ENCODE measurements around the gene CCDC32. TPM values are rescaled to one million over a fixed set of nuclear protein-coding genes. Genes with fewer than 3 reads are reported as not detected.

CCDC32 gene
- total RNA-seq, 4 donors from 2014 or later = 36.8 to 49.0 (median 43.7) TPM

- Histone ChIP-seq H3K4me1 (peaks cover 0 to 7% of the 10 kb centered on the region in 2 donors), H3K27ac (peak overlapping the region in 1 of 3 donors; percentile 6), H3K27me3 (no peaks in the 10 kb centered on the region), H3K4me3 (replicated peaks in 1 of 3) (peak overlapping the region; percentile 12 to 43 (median 13)), H3K9me3 (no peaks in the 10 kb centered on the region), H3K36me3 (no peaks in the 10 kb centered on the region)
- TF ChIP-seq POLR2A (IDR thresholded peaks at IDR 0.05) (no peak), CTCF (IDR thresholded peaks at IDR 0.05) (no peak)
- DNase-seq = peak in 1 of 2 donors; percentile 23
- intact Hi-C loops (cut with DNase I) = no loop called here
- WGBS, 2 donors = 23 to 32% methylated on average over 20 to 22 of the region's 22 CpGs
Measured at GRCh38 chr15:40511093-40511471, 53.8 kb downstream of the CCDC32 start.

GRCh38 chr15:40510201-40510600, 54.6 kb downstream of the CCDC32 start:
- H3K36me3 ChIP-seq = no peaks in the 10 kb centered on the region
- peaks cover 0 to 7% of the 10 kb centered on the region in 2 donors for H3K4me1 ChIP-seq
- no peak for DNase-seq
- H3K27ac ChIP-seq = no peak overlapping the region
- intact Hi-C loops (cut with DNase I) = no loop called here
- H3K9me3 ChIP-seq = no peaks in the 10 kb centered on the region
- no peak overlapping the region for H3K4me3 ChIP-seq (replicated peaks in 1 of 3)
- no peaks in the 10 kb centered on the region for H3K27me3 ChIP-seq
- 89 to 92% methylated on average over 2 of the region's 2 CpGs for WGBS, 2 donors
- TF ChIP-seq POLR2A (IDR thresholded peaks at IDR 0.05) (no peak), CTCF (IDR thresholded peaks at IDR 0.05) (no peak)

GRCh38 chr15:40508216-40508615, 56.6 kb downstream of the CCDC32 start:
- no peaks in the 10 kb centered on the region for H3K27me3 ChIP-seq
- 98% methylated on average over 1 of the region's 1 CpG for WGBS, 2 donors
- H3K4me1 ChIP-seq = peaks cover 0 to 7% of the 10 kb centered on the region in 2 donors
- H3K9me3 ChIP-seq = no peaks in the 10 kb centered on the region
- TF ChIP-seq CTCF (IDR thresholded peaks at IDR 0.05) (no peak), POLR2A (IDR thresholded peaks at IDR 0.05) (no peak)
- H3K36me3 ChIP-seq = no peaks in the 10 kb centered on the region
- intact Hi-C loops (cut with DNase I) = loop anchor here (10.0 kb wide), 1 partner anchor 63 kb away; the partner anchor contains the start of gene BAHD1
- no peak for DNase-seq
- H3K4me3 ChIP-seq (replicated peaks in 1 of 3) = no peak overlapping the region
- H3K27ac ChIP-seq = no peak overlapping the region

GRCh38 chr15:40506964-40507571, 57.8 kb downstream of the CCDC32 start:
- H3K27me3 ChIP-seq = no peaks in the 10 kb centered on the region
- H3K36me3 ChIP-seq = no peaks in the 10 kb centered on the region
- H3K4me1 ChIP-seq = peaks cover 0 to 7% of the 10 kb centered on the region in 2 donors
- peak; percentile 82 to 85 for DNase-seq
- H3K27ac ChIP-seq = no peak overlapping the region
- intact Hi-C loops (cut with DNase I) = loop anchor here (10.0 kb wide), 1 partner anchor 62 kb away; the partner anchor contains the start of gene BAHD1
- no peak overlapping the region for H3K4me3 ChIP-seq (replicated peaks in 1 of 3)
- no peaks in the 10 kb centered on the region for H3K9me3 ChIP-seq
- no peak for TF ChIP-seq POLR2A (IDR thresholded peaks at IDR 0.05)
- TF ChIP-seq CTCF (IDR thresholded peaks at IDR 0.05) = peak; percentile 57 to 81 (median 70)
- 11 to 20% methylated on average over 14 to 16 of the region's 30 CpGs for WGBS, 2 donors

Small RNA genes within 50 kb of the gene (small RNA-seq; reads per million reads assigned to genes)
- gene RF00017 (not detected), gene RNU6-516P (not detected)

Other genes with a start within 250 kb of the CCDC32 start
- gene INAFM2, start 241.3 kb downstream of the CCDC32 start, total RNA-seq = 10 to 100 TPM; 47.5 to 86.9 (median 63.8) TPM
- 100 to 1,000 TPM in 2 of 4 donors, 10 to 100 TPM in 2; 54.2 to 126 (median 97.5) TPM for gene CCDC9B, start 224.1 kb downstream of the CCDC32 start, total RNA-seq
- not detected for gene PHGR1, start 214.0 kb downstream of the CCDC32 start, total RNA-seq
- 1 to 10 TPM in 3 of 4 donors, under 1 TPM in 1; 0.81 to 5.9 (median 3.6) TPM for gene DISP2, start 206.8 kb downstream of the CCDC32 start, total RNA-seq
- 100 to 1,000 TPM; 216 to 342 (median 251) TPM for gene KNSTRN, start 182.3 kb downstream of the CCDC32 start, total RNA-seq
- 100 to 1,000 TPM; 393 to 723 (median 539) TPM for gene IVD, start 159.2 kb downstream of the CCDC32 start, total RNA-seq
- gene BAHD1, start 124.1 kb downstream of the CCDC32 start, total RNA-seq = 10 to 100 TPM; 20.0 to 50.4 (median 35.1) TPM
- gene CHST14, start 94.1 kb downstream of the CCDC32 start, total RNA-seq = 10 to 100 TPM; 15.7 to 22.6 (median 20.1) TPM
- gene RPUSD2, start 4.3 kb upstream of the CCDC32 start, total RNA-seq = 10 to 100 TPM in 1 of 4 donors, 1 to 10 TPM in 3; 5.8 to 10.1 (median 7.1) TPM
- 1 to 10 TPM in 2 of 4 donors, under 1 TPM in 2; 0.78 to 3.8 (median 0.93) TPM for gene KNL1, start 29.2 kb upstream of the CCDC32 start, total RNA-seq
- 1 to 10 TPM in 1 of 4 donors, under 1 TPM in 1, not detected in 2; 0.40 to 1.4 TPM for gene RAD51, start 130.1 kb upstream of the CCDC32 start, total RNA-seq
- 10 to 100 TPM; 29.2 to 39.8 (median 31.7) TPM for gene RMDN3, start 190.2 kb upstream of the CCDC32 start, total RNA-seq
- 10 to 100 TPM; 17.1 to 73.4 (median 34.7) TPM for gene GCHFR, start 199.0 kb upstream of the CCDC32 start, total RNA-seq
- gene C15orf62, start 204.9 kb upstream of the CCDC32 start, total RNA-seq = under 1 TPM in 3 of 4 donors, not detected in 1; 0.13 to 0.79 (median 0.22) TPM
- 10 to 100 TPM; 21.7 to 37.8 (median 22.3) TPM for gene ZFYVE19, start 242.0 kb upstream of the CCDC32 start, total RNA-seq
- gene DNAJC17, start 242.4 kb upstream of the CCDC32 start, total RNA-seq = 10 to 100 TPM; 21.6 to 51.9 (median 45.8) TPM